WTC11 (cell line): Measurements from ENCODE around the gene LCE1A.

Experiments
- CREB1 ChIP-seq: sonication (generic); formaldehyde crosslinking; IDR thresholded peaks from 2 replicates; pipeline ENCODE4 v1.8.0; 2023; ENCODE audit warnings: mild to moderate bottlenecking, missing genetic modification reagents
- E2F4 ChIP-seq: sonication (generic); formaldehyde crosslinking; IDR thresholded peaks from 2 replicates; pipeline ENCODE4 v1.8.1; 2022; ENCODE audit warnings: low read depth, mild to moderate bottlenecking, moderate library complexity, missing genetic modification reagents, borderline replicate concordance
- JUN ChIP-seq: sonication (generic); formaldehyde crosslinking; IDR thresholded peaks from 2 replicates; pipeline ENCODE4 v1.8.0; 2023; ENCODE audit warnings: mild to moderate bottlenecking, missing genetic modification reagents
- PRRX2 ChIP-seq: fragments of 250-450 bp; sonication (Bioruptor Pico); IDR thresholded peaks from 2 replicates; pipeline ENCODE4 v1.8.0; 2021; ENCODE audit warnings: mild to moderate bottlenecking
- TF ChIP-seq, protein P1 (sequence below): fragments of 200-600 bp; IDR thresholded peaks from 2 replicates; pipeline ENCODE4 v1.8.0; 2022; ENCODE audit warnings: antibody characterized with exemption
- TF ChIP-seq, protein P2 (sequence below): sonication (generic); formaldehyde crosslinking; conservative IDR thresholded peaks from 2 replicates; pipeline ENCODE4 v1.8.1; 2022; ENCODE audit warnings: mild to moderate bottlenecking, missing genetic modification reagents
- TF ChIP-seq, protein P3 (sequence below): sonication (generic); formaldehyde crosslinking; IDR thresholded peaks from 2 replicates; pipeline ENCODE4 v1.8.0; 2022; ENCODE audit warnings: mild to moderate bottlenecking, missing genetic modification reagents
- TF ChIP-seq, protein P4 (sequence below): sonication (generic); formaldehyde crosslinking; IDR thresholded peaks from 2 replicates; pipeline ENCODE4 v1.8.1; 2023; ENCODE audit warnings: mild to moderate bottlenecking, missing genetic modification reagents, moderate library complexity

- TF ChIP-seq E2F4 (no peak), CREB1 (CRISPR knock-in tag) (no peak), JUN (CRISPR knock-in tag) (no peak), PRRX2 (CRISPR knock-in tag) (no peak)
- TF ChIP-seq, protein P1, sequence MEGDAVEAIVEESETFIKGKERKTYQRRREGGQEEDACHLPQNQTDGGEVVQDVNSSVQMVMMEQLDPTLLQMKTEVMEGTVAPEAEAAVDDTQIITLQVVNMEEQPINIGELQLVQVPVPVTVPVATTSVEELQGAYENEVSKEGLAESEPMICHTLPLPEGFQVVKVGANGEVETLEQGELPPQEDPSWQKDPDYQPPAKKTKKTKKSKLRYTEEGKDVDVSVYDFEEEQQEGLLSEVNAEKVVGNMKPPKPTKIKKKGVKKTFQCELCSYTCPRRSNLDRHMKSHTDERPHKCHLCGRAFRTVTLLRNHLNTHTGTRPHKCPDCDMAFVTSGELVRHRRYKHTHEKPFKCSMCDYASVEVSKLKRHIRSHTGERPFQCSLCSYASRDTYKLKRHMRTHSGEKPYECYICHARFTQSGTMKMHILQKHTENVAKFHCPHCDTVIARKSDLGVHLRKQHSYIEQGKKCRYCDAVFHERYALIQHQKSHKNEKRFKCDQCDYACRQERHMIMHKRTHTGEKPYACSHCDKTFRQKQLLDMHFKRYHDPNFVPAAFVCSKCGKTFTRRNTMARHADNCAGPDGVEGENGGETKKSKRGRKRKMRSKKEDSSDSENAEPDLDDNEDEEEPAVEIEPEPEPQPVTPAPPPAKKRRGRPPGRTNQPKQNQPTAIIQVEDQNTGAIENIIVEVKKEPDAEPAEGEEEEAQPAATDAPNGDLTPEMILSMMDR, result no peak
- TF ChIP-seq, protein P2, sequence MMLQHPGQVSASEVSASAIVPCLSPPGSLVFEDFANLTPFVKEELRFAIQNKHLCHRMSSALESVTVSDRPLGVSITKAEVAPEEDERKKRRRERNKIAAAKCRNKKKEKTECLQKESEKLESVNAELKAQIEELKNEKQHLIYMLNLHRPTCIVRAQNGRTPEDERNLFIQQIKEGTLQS, result no peak
- TF ChIP-seq, protein P3, sequence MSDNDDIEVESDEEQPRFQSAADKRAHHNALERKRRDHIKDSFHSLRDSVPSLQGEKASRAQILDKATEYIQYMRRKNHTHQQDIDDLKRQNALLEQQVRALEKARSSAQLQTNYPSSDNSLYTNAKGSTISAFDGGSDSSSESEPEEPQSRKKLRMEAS (CRISPR knock-in tag), result no peak
- TF ChIP-seq, protein P4, sequence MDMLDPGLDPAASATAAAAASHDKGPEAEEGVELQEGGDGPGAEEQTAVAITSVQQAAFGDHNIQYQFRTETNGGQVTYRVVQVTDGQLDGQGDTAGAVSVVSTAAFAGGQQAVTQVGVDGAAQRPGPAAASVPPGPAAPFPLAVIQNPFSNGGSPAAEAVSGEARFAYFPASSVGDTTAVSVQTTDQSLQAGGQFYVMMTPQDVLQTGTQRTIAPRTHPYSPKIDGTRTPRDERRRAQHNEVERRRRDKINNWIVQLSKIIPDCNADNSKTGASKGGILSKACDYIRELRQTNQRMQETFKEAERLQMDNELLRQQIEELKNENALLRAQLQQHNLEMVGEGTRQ, result no peak
These were observed 44.2 kb upstream of the LCE1A start for GRCh38 chr1:152783095-152783494.
